Peyer's patch (tissue), 4 donors: ENCODE measurements around the gene CR1L.

Experiments used
- POLR2A ChIP-seq, 2 donors: fragments of 450-650 bp; IDR thresholded peaks; one replicate each; pipeline ENCODE4 v1.5.1; 2017; ENCODE audit warnings: antibody characterized with exemption in 2 of 2, mild to moderate bottlenecking in 2 of 2, moderate library complexity in 2 of 2
- TF ChIP-seq, protein P1 (sequence below), 6 experiments: fragments of 450-650 bp in 4 of 6; fragments of 200-600 bp in 2 of 6; sonication (generic) in 1 of 6; IDR thresholded peaks; one replicate each; pipeline ENCODE4 v1.5.1; 2017 to 2019; ENCODE audit warnings: antibody characterized with exemption in 6 of 6, mild to moderate bottlenecking in 3 of 6, moderate library complexity in 1 of 6

DNA sequence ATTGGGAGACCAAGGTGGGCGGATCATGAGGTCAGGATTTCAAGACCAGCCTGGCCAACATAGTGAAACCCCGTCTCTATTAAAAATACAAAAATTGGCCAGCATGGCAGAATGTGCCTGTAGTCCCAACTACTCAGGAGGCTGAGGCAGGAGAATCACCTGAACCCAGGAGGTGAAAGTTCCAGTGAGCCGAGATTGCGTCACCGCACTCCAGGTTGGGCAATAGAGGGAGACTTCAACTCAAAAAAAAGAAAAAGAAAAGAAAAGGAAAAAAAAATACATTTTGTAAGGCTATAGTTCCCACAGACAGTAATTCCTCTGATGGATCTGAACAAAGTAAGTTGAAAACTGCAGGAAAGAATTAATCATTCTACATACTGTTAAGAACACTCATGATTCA lies 58.8 kb downstream of the CR1L start:
- TF ChIP-seq, protein P1, sequence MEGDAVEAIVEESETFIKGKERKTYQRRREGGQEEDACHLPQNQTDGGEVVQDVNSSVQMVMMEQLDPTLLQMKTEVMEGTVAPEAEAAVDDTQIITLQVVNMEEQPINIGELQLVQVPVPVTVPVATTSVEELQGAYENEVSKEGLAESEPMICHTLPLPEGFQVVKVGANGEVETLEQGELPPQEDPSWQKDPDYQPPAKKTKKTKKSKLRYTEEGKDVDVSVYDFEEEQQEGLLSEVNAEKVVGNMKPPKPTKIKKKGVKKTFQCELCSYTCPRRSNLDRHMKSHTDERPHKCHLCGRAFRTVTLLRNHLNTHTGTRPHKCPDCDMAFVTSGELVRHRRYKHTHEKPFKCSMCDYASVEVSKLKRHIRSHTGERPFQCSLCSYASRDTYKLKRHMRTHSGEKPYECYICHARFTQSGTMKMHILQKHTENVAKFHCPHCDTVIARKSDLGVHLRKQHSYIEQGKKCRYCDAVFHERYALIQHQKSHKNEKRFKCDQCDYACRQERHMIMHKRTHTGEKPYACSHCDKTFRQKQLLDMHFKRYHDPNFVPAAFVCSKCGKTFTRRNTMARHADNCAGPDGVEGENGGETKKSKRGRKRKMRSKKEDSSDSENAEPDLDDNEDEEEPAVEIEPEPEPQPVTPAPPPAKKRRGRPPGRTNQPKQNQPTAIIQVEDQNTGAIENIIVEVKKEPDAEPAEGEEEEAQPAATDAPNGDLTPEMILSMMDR (IDR thresholded peaks at IDR 0.05) = no peak
- TF ChIP-seq POLR2A (IDR thresholded peaks at IDR 0.05) = no peak
